C4-2B (cell line): ENCODE measurements around the gene PBX1.

ENCODE experiments used
- H3K27ac ChIP-seq: fragments of 450-650 bp; 2 replicates; pipeline ENCODE4 v1.5.1; 2017
- CTCF ChIP-seq: fragments of 450-650 bp; conservative IDR thresholded peaks from 2 replicates; pipeline ENCODE4 v1.5.1; 2017; ENCODE audit warnings: mild to moderate bottlenecking
- ZFX ChIP-seq: fragments of 450-650 bp; IDR thresholded peaks from 2 replicates; pipeline ENCODE4 v1.6.1; 2017

PBX1 gene

GRCh38 chr1:164670026-164670425 is 111.0 kb downstream of the PBX1 start:
- TF ChIP-seq CTCF: no peak
- TF ChIP-seq ZFX: no peak
- no peak overlapping the region for H3K27ac ChIP-seq

GRCh38 chr1:164670786-164671185 is 111.8 kb downstream of the PBX1 start:
- TF ChIP-seq ZFX (no peak), CTCF (no peak)

GRCh38 chr1:164671323-164671965 is 112.5 kb downstream of the PBX1 start:
- no peak overlapping the region for H3K27ac ChIP-seq
- TF ChIP-seq ZFX: no peak
- no peak for TF ChIP-seq CTCF

More at GRCh38 chr1:164670786-164671185, 111.8 kb downstream of the PBX1 start:
- H3K27ac ChIP-seq: no peak overlapping the region

GRCh38 chr1:164671966-164672571 is 113.1 kb downstream of the PBX1 start:
- no peak for TF ChIP-seq ZFX
- TF ChIP-seq CTCF: no peak
- H3K27ac ChIP-seq: no peak overlapping the region

GRCh38 chr1:164672588-164672987 is 113.6 kb downstream of the PBX1 start:
- H3K27ac ChIP-seq: no peak overlapping the region
- TF ChIP-seq CTCF: no peak
- TF ChIP-seq ZFX: no peak

- no peak overlapping the region for H3K27ac ChIP-seq
- TF ChIP-seq ZFX (no peak), CTCF (peak; percentile 89)
These were observed 114.7 kb downstream of the PBX1 start for GRCh38 chr1:164673584-164674214.

GRCh38 chr1:164675342-164675904 is 116.4 kb downstream of the PBX1 start:
- no peak overlapping the region for H3K27ac ChIP-seq
- no peak for TF ChIP-seq CTCF
- no peak for TF ChIP-seq ZFX
